ENCODE measurements around the gene BCL11B. TPM values are rescaled to one million over a fixed set of nuclear protein-coding genes. Genes with fewer than 3 reads are reported as not detected.

Gene BCL11B
- total and polyA plus RNA-seq, 2 donors (not counting 1 experiment from before 2014, with no cell fraction given): under 0.01 TPM; not detected in 1

GRCh38 chr14:99226687-99227086 is 45.3 kb downstream of the BCL11B start:
- Histone ChIP-seq H3K4me3 (replicated peaks in 1 of 4; ENCODE audit: control extremely low read depth in 1 of 4, insufficient read depth in 1 of 4, low read depth in 3 of 4, low read length in 4 of 4) (no peak overlapping the region), H3K4me2 (ENCODE audit: extremely low read depth, insufficient read depth, low read length) (no peak overlapping the region), H3K27me3 (ENCODE audit: control insufficient read depth, insufficient read depth, low read length) (no peaks in the 10 kb centered on the region), H4K20me1 (ENCODE audit: control insufficient read depth, extremely low read depth, insufficient read depth, low read length) (no peaks in the 10 kb centered on the region), H3K79me2 (ENCODE audit: control insufficient read depth, insufficient read depth, low read length) (no peaks in the 10 kb centered on the region), H3K9ac (ENCODE audit: insufficient read depth, low read length) (no peak overlapping the region), H3K27ac (ENCODE audit: insufficient read depth, low read length) (no peak overlapping the region), H2AFZ (ENCODE audit: low read length) (no peak overlapping the region), H3K36me3 (ENCODE audit: control insufficient read depth, insufficient read depth, low read length) (no peaks in the 10 kb centered on the region), H3K9me3 (ENCODE audit: control insufficient read depth, insufficient read depth, low read depth, low read length) (no peaks in the 10 kb centered on the region), H3K4me1 (ENCODE audit: control insufficient read depth, extremely low read depth, insufficient read depth, low read length) (no peaks in the 10 kb centered on the region)
- no peak for TF ChIP-seq EZH2 (IDR thresholded peaks at IDR 0.05; ENCODE audit: low read length, missing control alignments)
- TF ChIP-seq, protein P1, sequence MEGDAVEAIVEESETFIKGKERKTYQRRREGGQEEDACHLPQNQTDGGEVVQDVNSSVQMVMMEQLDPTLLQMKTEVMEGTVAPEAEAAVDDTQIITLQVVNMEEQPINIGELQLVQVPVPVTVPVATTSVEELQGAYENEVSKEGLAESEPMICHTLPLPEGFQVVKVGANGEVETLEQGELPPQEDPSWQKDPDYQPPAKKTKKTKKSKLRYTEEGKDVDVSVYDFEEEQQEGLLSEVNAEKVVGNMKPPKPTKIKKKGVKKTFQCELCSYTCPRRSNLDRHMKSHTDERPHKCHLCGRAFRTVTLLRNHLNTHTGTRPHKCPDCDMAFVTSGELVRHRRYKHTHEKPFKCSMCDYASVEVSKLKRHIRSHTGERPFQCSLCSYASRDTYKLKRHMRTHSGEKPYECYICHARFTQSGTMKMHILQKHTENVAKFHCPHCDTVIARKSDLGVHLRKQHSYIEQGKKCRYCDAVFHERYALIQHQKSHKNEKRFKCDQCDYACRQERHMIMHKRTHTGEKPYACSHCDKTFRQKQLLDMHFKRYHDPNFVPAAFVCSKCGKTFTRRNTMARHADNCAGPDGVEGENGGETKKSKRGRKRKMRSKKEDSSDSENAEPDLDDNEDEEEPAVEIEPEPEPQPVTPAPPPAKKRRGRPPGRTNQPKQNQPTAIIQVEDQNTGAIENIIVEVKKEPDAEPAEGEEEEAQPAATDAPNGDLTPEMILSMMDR (conservative IDR thresholded peaks at IDR 0.05 in 1 of 2, IDR thresholded peaks at IDR 0.05 in 1 of 2; ENCODE audit: low read depth in 1 of 2, low read length in 2 of 2): no peak
- DNase-seq (ENCODE audit: low read depth in 2 of 2): no peak

- Histone ChIP-seq H2AFZ (ENCODE audit: low read length) (no peak overlapping the region), H3K27ac (ENCODE audit: insufficient read depth, low read length) (no peak overlapping the region), H3K4me3 (replicated peaks in 1 of 4; ENCODE audit: control extremely low read depth in 1 of 4, insufficient read depth in 1 of 4, low read depth in 3 of 4, low read length in 4 of 4) (no peak overlapping the region), H3K36me3 (ENCODE audit: control insufficient read depth, insufficient read depth, low read length) (no peaks in the 10 kb centered on the region), H3K79me2 (ENCODE audit: control insufficient read depth, insufficient read depth, low read length) (no peaks in the 10 kb centered on the region), H3K27me3 (ENCODE audit: control insufficient read depth, insufficient read depth, low read length) (no peaks in the 10 kb centered on the region), H3K9ac (ENCODE audit: insufficient read depth, low read length) (no peak overlapping the region), H3K4me2 (ENCODE audit: extremely low read depth, insufficient read depth, low read length) (no peak overlapping the region), H3K4me1 (ENCODE audit: control insufficient read depth, extremely low read depth, insufficient read depth, low read length) (no peaks in the 10 kb centered on the region), H3K9me3 (ENCODE audit: control insufficient read depth, insufficient read depth, low read depth, low read length) (no peaks in the 10 kb centered on the region), H4K20me1 (ENCODE audit: control insufficient read depth, extremely low read depth, insufficient read depth, low read length) (no peaks in the 10 kb centered on the region)
- TF ChIP-seq, protein P1 (conservative IDR thresholded peaks at IDR 0.05 in 1 of 2, IDR thresholded peaks at IDR 0.05 in 1 of 2; ENCODE audit: low read depth in 1 of 2, low read length in 2 of 2): no peak
- TF ChIP-seq EZH2 (IDR thresholded peaks at IDR 0.05; ENCODE audit: low read length, missing control alignments): no peak
- no peak for DNase-seq (ENCODE audit: low read depth in 2 of 2)
These were observed 46.4 kb downstream of the BCL11B start for GRCh38 chr14:99225436-99226203.

DNA sequence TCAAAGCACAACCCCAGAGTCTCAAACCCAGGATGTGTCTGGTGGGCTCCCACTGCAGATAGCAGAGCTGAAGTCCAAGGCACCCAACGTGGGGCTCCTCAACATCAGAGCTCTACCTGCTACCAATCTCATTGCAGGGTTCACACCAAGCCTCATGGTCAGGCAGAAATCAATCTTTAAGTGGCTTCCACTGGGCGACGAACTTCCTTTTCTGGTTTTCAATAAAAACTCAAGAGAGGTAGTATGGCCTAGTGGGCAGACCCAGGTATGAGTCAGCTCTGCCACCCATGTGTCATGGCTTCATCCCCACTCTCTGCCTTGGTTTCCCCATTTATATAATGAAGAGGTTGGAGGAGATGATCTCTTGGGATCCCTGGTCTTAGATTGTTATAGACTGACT is 47.0 kb downstream of the BCL11B start:
- Histone ChIP-seq H3K4me2 (ENCODE audit: extremely low read depth, insufficient read depth, low read length) (no peak overlapping the region), H3K36me3 (ENCODE audit: control insufficient read depth, insufficient read depth, low read length) (no peaks in the 10 kb centered on the region), H2AFZ (ENCODE audit: low read length) (no peak overlapping the region), H4K20me1 (ENCODE audit: control insufficient read depth, extremely low read depth, insufficient read depth, low read length) (no peaks in the 10 kb centered on the region), H3K9ac (ENCODE audit: insufficient read depth, low read length) (no peak overlapping the region), H3K9me3 (ENCODE audit: control insufficient read depth, insufficient read depth, low read depth, low read length) (no peaks in the 10 kb centered on the region), H3K27me3 (ENCODE audit: control insufficient read depth, insufficient read depth, low read length) (no peaks in the 10 kb centered on the region), H3K4me3 (replicated peaks in 1 of 4; ENCODE audit: control extremely low read depth in 1 of 4, insufficient read depth in 1 of 4, low read depth in 3 of 4, low read length in 4 of 4) (no peak overlapping the region), H3K27ac (ENCODE audit: insufficient read depth, low read length) (no peak overlapping the region), H3K4me1 (ENCODE audit: control insufficient read depth, extremely low read depth, insufficient read depth, low read length) (no peaks in the 10 kb centered on the region), H3K79me2 (ENCODE audit: control insufficient read depth, insufficient read depth, low read length) (no peaks in the 10 kb centered on the region)
- TF ChIP-seq, protein P1 (conservative IDR thresholded peaks at IDR 0.05 in 1 of 2, IDR thresholded peaks at IDR 0.05 in 1 of 2; ENCODE audit: low read depth in 1 of 2, low read length in 2 of 2): no peak
- no peak for TF ChIP-seq EZH2 (IDR thresholded peaks at IDR 0.05; ENCODE audit: low read length, missing control alignments)
- no peak for DNase-seq (ENCODE audit: low read depth in 2 of 2)
